HG02938 (cell line): ENCODE results near the gene POLR3E.
"Not testable (repeated sequence)": the region's sequence is repeated elsewhere in the genome, so short reads cannot be mapped to it uniquely, and the experiment has no call there.

Experiments used
- ATAC-seq: cut with Tn5 transposase; IDR thresholded peaks from one replicate; pipeline ENCODE4 v1.9.1; 2021; ENCODE audit warnings: mild to moderate bottlenecking, moderate library complexity; ENCODE audit not compliant: unreplicated experiment

POLR3E gene

DNA sequence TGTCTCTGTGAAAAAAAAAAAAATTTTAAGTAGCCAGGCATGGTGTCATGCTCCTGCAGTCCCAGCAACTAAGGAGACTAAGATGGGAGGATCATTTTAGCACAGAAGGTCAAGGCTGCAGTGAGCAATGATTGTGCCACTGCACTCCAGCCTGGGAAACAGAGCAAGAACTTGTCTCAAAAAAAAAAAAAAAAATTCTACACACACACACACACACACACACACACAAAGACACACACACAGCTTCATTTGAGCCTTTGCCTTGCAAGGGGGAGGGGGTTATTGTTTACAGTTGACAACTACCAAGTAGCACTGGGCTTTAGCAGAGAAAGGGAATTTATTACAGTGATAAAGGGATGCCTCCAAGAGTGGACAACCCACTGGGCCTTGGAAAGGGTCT is 4.9 kb upstream of the POLR3E start:
- ATAC-seq, result no peak

DNA sequence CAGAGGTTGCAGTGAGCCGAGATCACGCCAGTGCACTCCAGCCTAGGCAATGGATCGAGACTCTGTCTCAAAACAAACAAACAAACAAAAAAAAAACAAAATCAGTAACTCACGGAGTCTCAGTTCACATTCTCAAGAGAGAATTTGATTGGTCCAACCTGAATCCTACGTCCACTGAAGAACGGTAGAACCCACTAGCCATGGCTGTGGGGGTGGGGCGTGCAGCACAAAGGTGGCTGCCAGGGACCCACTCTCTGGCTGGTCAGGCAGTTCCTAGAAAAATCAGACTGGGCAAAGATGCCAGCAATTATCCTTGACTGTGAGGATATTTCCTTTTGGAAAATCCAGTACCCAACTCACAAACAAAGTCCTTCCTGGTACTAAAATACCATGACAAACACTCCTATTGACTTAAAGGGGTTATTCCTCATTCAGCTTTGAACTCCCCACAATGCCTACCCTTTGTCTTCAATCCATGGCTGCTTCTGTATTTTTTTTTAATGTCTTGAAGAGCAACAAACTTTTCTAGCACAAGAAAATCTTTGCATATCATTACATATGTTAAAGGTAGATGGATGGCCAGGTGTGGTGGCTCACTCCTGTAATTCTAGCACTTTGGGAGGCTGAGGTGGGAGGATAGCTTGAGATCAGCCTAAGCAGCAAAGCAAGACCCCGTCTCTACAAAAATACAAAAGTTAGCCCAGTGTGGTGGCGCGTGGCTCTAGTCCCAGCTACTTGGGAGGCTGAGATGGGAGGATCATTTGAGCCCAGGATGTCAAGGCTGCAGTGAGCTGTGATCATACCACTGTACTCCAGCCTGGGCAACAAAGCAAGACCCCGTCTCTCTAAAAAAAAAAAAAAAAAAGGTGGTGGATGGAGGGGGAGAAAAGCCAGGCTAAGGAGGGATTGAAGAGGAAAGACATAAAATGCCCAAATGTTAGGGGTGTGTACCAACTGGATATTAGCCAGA is 3.8 kb upstream of the POLR3E start:
- ATAC-seq, result no peak

DNA sequence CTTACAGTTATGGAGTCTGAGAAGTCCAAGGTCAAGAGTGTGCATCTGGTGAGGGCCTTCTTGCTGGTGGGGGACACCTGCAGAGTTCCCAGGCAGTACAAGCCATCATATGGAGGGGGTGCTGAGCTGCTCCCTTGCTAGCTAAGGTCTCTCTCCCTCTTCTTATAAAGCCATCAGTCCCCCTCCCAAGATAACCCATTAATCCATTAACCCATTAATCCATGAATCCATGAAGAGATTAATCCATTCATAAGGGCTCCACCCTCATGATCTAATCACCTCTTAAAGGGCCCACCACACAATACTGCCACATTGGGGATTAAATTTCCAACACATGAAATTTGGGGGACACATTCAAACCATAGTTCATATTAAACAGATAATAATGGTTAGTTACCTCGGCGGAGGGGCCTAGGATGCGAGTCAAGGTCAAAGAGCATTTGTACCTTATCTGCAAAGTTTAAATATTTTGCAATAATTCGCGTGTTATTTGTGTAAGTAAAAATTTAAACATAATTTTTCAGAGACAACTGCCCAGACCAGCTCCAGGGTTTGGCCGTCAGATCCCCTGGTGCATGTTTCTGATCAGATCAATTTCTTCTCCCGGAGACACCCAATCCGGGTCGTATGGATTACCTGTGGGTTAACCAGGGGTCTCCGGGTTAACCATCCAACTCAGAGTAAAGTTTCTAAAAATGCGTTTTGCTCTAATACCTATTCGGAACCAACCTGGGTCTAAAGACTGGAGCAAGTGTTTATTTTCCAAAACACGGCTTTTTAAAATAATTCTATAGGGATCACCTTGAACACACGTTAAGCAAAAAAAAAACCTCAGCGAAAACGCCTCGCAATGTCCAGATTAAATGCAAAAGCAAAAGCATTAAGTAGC is 740 bp upstream of the POLR3E start:
- no peak for ATAC-seq

DNA sequence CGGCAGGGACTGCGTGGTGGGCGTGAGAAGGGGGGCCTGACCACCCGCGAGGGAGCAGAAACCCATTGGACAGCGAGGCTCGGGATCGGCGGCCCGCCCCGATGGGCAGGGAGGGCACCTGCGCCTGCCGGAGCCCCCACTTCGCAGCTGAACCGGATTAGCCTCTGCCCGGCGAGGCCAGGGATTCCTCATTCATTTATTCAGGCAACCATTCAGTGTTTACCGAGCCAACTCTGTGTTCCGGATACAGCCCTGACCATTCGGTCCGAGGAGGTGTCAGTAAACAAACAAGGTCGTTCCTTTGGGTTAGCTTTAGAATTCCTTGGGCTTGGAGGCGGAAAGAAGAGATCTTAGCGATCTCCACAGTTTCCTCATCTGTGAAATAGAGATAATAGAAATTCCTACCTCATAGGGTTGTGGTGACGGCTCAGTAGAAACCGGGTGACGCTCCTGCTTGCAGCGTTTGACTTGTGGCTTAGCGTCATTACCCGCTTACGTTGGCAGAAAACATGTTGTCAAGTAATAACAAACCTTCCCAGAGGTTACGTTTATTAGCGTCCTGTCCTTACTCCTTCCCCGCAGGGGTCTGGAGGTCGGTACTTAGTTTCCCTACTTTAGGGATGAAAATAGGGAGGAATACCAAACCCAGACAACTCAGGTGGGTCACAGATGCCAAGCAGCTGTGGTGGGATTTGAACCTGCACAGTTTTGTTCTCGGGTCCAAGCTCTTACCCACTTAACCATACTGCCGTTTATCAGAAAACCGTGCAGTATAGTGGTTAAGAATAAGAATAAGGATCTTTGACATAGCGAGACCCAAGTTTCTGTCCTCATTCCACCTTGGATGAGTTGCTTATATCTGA is 893 bp downstream of the POLR3E start:
- peak; percentile 31 for ATAC-seq

DNA sequence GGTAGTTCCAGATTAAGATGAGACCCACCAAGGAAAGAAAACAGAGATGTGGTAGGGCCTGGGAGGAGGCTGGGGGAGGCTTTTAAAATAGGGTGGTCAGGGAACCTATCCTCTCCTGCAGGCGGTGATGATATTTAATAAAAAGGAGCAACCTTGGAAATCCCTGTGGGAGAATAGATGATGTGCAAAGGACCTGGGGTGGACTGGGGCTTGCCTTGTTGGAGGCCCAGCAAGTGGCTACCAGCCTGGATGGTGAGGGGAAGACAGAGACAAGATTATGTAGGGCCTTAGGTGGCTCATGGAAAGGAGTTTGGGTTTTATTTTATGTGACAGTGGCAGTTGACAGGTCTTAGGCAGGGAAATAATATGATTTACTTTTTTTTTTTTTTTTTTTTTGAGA is 1.8 kb downstream of the POLR3E start:
- no peak for ATAC-seq

DNA sequence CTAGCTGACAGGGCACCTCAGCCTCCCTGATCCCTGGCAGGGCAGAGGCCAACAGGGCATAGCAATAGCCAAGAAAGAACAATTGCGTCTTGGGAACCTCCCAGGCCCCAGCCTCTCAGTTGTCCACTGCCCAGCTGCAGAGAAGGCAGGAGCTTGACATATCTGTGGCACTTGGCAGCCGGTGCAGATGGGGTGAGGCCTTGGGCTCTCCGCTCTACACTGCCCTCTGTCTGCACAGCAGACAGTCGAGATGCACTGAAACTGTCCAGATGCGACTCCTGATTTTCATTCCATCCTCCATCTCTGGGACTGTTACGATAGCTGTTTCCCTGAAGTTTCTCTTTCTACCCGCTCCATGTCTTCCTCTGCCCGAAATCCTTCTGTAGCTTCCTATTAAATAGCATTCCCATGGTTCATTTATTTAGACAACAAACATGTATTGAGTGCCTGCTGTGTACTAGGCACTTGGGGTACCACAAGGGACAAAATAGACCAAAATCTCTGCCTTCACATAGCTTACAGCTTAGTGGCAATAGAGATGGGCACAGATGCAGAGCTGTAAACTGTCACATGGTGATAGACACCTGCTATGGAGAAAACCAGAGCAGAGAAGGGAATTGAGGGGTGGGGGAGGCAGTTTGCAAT is 3.3 kb downstream of the POLR3E start:
- ATAC-seq, result no peak

DNA sequence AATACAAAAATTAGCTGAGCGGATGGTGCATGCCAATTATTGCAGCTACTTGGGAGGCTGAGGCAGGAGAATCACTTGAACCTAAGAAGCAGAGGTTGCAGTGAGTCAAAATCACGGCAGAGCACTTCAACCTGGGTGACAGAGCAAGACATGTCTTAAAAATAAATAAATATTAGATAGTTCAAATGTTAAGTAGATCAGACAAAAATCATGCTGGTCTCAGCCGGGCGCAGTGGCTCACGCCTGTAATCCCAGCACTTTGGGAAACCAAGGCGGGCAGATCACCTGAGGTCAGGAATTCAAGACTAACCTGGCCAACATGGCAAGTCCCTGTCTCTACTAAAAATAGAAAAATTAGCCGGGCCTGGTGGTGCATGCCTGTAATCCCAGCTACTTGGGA is 4.2 kb downstream of the POLR3E start:
- not testable (repeated sequence) for ATAC-seq

DNA sequence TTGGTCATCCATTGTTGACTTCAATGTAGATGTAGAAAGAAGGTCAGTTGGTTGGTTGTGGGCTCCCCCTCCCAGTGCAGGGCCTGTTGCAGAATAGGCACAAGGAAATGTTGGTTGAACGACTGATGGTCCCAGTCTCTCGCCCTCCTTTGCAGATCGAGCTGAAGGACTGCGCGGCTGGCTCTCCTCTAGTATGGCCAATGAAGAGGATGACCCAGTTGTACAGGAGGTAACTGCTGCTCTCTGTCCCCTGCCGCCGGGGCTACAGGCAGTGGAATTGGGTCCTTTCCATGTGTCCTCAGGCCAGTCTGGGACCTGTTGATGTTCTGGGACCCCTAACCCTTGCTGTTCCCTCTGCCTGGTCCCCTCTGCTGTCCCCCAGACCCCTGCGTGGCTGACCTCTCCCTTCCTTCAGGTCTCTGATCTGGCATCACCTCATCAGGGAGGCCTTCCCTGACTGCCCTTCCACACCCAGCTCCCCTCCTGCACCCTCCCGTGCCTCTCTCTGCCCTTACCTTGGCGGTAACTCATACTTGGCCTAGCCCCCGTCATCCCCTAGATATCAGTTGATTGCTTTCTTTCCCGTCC is 5.7 kb downstream of the POLR3E start:
- no peak for ATAC-seq

DNA sequence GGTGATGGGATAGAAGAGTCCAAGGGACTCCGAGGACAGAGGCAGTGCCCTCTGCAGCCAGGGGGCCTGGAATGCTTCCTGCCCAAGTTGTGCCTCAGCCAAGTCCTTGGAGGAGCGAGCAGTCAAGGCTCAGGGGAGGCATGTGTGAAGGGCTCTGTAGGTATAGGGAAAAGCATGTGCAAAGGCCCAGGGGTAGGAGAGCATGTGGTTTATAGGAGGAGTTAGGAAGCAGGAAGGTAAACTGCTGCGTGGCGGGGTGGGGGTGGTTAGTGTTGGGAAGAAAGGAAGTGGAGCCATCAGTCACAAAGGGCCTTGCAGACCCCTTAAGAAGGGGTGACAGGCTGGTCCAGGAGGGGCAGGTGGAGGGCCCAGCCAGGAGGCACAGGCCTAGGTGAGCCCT is 7.2 kb downstream of the POLR3E start:
- no peak for ATAC-seq

DNA sequence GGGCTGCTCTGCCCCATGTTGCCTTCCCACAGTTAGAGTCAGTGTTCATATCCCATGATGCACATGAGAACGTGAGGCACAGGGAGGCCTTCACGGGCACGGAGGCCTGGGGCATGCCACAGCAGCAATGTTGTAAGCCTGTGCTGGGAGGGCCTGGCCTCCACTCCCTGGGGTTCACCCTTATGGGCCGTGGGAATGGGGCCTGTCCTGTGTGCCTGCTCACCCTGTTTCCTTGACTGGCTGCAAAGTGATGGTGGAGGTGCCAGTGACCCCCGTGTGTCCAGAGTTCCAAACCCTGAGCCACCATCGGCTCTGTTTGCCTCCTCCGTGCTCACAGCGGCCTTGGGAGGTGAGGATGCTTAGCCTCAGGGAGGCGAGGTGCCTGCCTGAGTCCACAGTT is 9.6 kb downstream of the POLR3E start:
- no peak for ATAC-seq

DNA sequence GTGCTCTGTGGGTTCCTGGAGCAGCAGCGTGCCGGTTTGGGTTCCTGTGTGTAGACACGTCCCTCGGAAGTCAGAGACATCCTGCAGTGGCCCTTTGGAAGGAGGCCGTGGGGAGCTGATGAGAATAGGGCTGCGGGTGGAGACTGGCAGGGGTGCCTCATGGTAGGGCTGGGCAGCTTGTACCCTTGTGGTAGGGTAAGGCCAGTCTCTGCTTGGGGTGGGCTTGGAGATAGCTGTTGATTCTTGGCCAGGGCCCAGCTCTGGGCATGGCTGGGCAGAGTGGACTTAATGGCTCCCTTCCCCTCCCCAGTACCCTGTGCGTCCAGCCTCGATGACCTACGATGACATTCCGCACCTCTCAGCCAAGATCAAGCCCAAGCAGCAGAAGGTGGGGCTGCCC is 10.6 kb downstream of the POLR3E start:
- ATAC-seq, result no peak

DNA sequence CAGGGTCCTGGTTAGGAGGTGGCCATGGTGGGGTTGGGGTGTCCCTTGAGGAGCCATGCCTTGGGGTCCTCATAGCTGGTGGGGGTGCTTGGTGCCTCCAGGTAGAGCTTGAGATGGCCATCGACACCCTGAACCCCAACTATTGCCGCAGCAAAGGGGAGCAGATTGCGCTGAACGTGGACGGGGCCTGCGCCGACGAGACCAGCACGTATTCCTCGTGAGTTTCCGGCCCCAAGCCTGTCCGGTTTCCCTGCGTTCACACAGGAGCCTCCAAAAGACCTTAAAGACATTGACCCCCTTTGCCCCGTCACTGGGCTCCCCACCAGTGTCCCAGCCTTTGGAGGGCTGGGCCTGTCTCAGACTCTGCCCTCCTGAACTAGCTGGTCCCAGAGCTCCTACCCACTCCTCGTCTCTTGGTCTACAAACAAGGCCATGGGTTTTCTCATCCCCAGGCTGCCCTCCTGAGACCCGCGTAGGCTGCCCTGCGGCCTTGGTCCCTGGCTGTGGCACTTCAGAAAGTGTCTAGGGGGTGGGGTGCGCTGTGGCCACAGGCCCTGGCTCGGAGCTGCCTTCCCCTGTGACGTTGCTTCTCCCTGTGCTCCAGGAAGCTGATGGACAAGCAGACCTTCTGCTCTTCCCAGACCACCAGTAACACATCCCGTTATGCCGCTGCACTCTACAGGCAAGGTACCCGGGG is 11.8 kb downstream of the POLR3E start:
- ATAC-seq, result no peak

DNA sequence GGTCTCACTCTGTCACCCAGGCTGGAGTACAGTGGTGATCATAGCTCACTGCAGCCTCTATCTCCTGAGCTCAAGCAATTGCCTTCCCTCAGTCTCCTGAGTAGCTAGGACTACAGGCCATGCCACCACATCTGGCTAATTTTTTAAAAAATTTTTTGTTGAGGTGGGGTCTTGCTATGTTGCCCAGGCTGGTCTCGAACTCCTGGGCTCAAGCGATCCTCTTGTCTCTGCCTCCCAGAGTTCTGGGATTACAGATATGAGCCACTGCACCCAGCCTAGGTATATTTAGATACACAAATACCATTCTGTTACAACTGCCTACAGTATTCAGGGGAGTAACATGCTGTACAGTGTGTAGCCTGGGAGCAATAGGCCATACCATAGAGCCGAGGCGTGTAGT is 14.3 kb downstream of the POLR3E start:
- ATAC-seq, result no peak

DNA sequence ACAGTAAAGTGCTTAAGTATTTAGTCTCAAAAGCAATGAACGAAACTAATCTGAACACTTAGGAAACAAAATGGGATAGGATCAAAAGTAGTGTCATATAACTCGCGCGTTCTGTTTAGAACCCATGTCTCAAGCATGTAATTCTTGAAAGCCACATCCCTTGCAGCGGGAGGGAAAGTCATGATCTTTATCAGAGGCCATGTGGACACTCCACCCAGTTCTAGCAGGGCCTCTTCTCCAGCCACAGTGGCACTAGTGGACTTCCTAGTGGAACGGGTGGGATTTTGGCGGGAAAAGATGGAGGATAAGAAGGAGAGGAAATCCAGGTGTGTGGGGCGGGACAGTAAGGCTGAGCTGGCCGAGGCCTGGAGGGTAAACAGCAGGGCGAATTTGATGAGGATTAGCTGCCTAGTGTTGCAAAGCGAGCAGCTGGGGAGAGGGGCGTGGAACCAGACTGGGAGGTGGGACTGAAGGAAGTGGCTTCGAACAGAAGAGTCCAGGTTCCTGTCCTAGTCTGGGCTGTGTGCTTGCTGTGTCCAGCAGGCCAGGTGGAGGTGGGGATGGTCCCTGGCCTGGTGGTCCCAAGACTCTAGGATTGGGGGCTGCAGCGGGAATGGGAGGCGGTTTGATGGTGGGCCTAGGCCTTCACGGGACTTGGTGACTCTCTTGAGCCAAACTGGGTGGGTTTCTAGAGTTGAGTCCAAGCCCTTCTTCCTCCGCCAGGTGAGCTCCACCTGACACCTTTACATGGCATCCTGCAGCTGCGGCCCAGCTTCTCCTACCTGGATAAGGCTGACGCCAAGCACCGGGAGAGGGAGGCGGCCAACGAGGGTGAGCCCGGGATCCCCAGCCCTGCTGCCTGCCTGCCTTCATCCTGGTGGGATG is 15.9 kb downstream of the POLR3E start:
- no peak for ATAC-seq

DNA sequence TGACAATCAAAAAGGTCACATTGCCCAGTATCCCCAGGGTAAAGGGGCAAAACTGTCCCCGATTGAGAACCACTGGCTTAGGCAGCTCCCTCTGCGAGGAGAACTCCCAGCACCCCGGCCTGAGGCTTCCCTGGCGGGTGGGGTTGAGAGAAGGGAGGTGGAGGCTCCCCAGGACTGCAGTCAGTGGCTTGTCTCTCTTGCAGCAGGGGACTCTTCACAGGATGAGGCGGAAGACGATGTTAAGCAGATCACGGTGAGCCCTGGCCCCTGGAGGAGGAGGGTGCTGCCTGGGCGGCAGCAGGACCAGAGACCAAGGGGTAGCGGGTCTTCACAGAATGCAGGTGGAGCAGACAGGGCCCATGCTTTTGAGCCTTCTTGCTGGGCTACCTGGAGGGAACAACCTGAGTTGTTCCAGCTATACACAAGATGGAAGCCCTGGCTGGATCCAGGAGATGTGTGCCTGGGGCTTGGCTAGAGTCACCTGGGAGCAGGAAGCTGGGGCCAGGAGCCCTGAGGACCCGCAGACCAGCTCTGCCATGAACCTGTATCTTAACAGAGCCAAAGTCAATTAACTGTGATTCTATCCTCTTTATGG is 16.8 kb downstream of the POLR3E start:
- no peak for ATAC-seq

DNA sequence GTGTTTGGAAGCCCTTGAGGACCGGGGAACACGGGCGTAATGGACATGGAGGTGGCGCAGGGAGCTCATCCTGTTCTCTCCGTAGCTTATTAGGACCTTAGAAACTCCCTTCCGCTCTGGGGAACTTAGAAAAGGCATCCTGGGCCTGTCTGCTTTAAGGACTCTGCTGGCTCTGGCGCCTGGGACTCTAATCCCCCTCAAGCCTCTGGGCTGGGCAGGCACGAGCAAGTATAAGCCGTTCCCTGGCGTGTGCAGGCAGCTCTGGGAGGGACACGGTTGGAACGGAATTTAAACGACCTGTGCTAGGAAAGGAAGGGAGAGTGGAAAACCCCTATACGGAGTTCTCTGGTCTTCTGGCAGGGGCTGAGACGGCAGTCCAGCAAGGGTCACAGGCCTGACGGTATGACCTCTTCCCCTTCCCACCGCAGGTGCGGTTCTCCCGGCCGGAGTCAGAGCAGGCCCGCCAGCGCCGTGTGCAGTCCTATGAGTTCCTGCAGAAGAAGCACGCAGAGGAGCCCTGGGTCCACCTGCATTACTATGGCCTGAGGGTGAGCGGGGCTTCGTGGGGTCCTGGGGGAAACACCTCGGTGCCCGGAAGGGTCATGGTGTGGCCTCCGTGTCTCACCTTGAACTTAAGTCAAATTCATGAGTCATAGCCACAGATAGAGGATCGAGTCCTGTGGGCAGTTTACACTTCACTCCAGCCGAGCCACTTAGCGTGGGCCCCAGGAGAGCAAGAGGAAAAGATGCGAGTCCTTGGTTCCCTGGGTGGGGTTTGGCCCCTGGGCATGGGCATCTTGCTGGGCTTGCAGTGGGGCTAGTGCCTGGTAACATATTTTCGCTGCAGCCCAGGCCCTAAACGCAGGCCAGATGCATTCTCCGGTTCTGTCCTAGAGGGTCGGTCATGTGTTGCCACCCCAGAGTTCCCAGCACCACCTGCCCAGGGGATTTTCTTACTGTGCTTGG is 17.7 kb downstream of the POLR3E start:
- no peak for ATAC-seq

DNA sequence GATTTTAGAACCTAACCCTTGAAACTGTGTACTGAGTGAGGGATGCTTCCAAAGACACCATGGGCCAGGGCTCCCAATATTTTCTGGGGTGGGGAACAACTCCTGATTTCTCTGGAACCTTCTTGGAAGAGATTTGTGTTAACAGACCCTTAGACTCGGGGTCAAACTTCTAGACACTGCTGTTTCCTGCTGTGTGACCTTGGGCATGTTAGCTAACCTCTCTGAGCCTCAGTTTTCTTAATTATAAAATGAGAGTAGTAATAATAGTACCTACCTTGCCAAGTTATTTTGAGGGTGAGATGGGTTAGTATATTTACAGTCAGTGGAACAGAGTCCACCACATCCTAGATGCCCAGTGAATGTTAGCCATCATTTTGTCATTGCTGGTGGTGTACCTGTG is 18.8 kb downstream of the POLR3E start:
- ATAC-seq, result no peak
